HEK293 (cell line): Measurements from ENCODE around the gene LCN1.

Experiments used
- CTCF ChIA-PET: fragments of 350-600 bp; formaldehyde crosslinking; extraction: SDS; loops from one replicate; lab custom pipeline; 2021; ENCODE audit warnings: antibody characterized with exemption; lab: Yijun Ruan, JAX
- POLR2A ChIA-PET: fragments of 300-600 bp; formaldehyde crosslinking; extraction: SDS; loops from one replicate; lab custom pipeline; 2020; ENCODE audit warnings: antibody characterized with exemption, inconsistent platforms; lab: Yijun Ruan, JAX
- H3K27ac ChIP-seq: fragments of 200-500 bp; sonication (Bioruptor generic); 2 replicates; pipeline ENCODE4 v1.5.1; 2014; ENCODE audit warnings: low read depth, low read length, control low read depth, inconsistent platforms; ENCODE audit errors: extremely low read depth
- H3K36me3 ChIP-seq, 2 experiments: fragments of 200-500 bp in 1 of 2; sonication (Bioruptor generic) in 1 of 2; 1 replicate in 1 of 2; 2 replicates in 1 of 2; pipeline ENCODE4 v1.5.1; 2014 to 2017; ENCODE audit warnings: inconsistent platforms in 2 of 2, low read length in 2 of 2; ENCODE audit not compliant: control insufficient read depth in 2 of 2, insufficient read depth in 1 of 2
- H3K4me1 ChIP-seq: fragments of 200-500 bp; sonication (Bioruptor generic); 2 replicates; pipeline ENCODE4 v1.5.1; 2014; ENCODE audit warnings: mild to moderate bottlenecking, low read length, inconsistent platforms; ENCODE audit not compliant: control insufficient read depth, insufficient read depth
- H3K4me3 ChIP-seq: 2 replicates; pipeline ENCODE4 v1.5.1; 2011; ENCODE audit warnings: low read depth, mild to moderate bottlenecking, control low read depth, low read length, moderate library complexity
- H3K9me3 ChIP-seq: fragments of 200-500 bp; sonication (Bioruptor generic); 2 replicates; pipeline ENCODE4 v1.5.1; 2014; ENCODE audit warnings: low read depth, low read length, inconsistent platforms; ENCODE audit not compliant: control insufficient read depth, insufficient read depth
- IKZF3 ChIP-seq: fragments of 450-650 bp; IDR thresholded peaks from 2 replicates; pipeline ENCODE4 v1.5.0; 2018; ENCODE audit warnings: missing biosample characterization, mild to moderate bottlenecking, missing genetic modification characterization, moderate library complexity
- KLF8 ChIP-seq: fragments of 450-650 bp; formaldehyde crosslinking; IDR thresholded peaks from 2 replicates; pipeline ENCODE4 v1.5.1; 2016; ENCODE audit warnings: missing biosample characterization, missing genetic modification characterization
- SCRT2 ChIP-seq: fragments of 450-650 bp; formaldehyde crosslinking; IDR thresholded peaks from 2 replicates; pipeline ENCODE4 v1.5.1; 2016; ENCODE audit warnings: missing biosample characterization, missing genetic modification characterization
- ZNF138 ChIP-seq: fragments of 450-650 bp; formaldehyde crosslinking; IDR thresholded peaks from 2 replicates; pipeline ENCODE4 v1.5.1; 2016; ENCODE audit warnings: missing biosample characterization, missing genetic modification characterization, borderline replicate concordance
- ZNF157 ChIP-seq: fragments of 450-650 bp; formaldehyde crosslinking; IDR thresholded peaks from 2 replicates; pipeline ENCODE4 v1.5.1; 2016; ENCODE audit warnings: missing biosample characterization, missing genetic modification characterization
- ZNF341 ChIP-seq: fragments of 450-650 bp; formaldehyde crosslinking; IDR thresholded peaks from 2 replicates; pipeline ENCODE4; 2016; ENCODE audit warnings: low read depth, missing biosample characterization, missing genetic modification characterization
- ZNF366 ChIP-seq: fragments of 450-650 bp; formaldehyde crosslinking; conservative IDR thresholded peaks from 2 replicates; pipeline ENCODE4 v1.5.1; 2016; ENCODE audit warnings: missing biosample characterization, missing genetic modification characterization
- ZNF544 ChIP-seq: fragments of 450-650 bp; formaldehyde crosslinking; IDR thresholded peaks from 2 replicates; pipeline ENCODE4 v1.5.0; 2017; ENCODE audit warnings: missing biosample characterization, missing genetic modification characterization
- ZNF549 ChIP-seq: fragments of 450-650 bp; IDR thresholded peaks from 2 replicates; pipeline ENCODE4 v1.5.1; 2018; ENCODE audit warnings: missing biosample characterization, missing genetic modification characterization, mild to moderate bottlenecking, inconsistent platforms, moderate library complexity
- ZNF585B ChIP-seq: fragments of 450-650 bp; formaldehyde crosslinking; IDR thresholded peaks from 2 replicates; pipeline ENCODE4 v1.5.1; 2016; ENCODE audit warnings: missing biosample characterization, missing genetic modification characterization
- ZNF747 ChIP-seq: fragments of 450-650 bp; formaldehyde crosslinking; IDR thresholded peaks from 2 replicates; pipeline ENCODE4 v1.5.1; 2016; ENCODE audit warnings: missing biosample characterization, missing genetic modification characterization
- ZNF776 ChIP-seq: fragments of 450-650 bp; formaldehyde crosslinking; IDR thresholded peaks from 2 replicates; pipeline ENCODE4 v1.5.0; 2017; ENCODE audit warnings: missing biosample characterization, missing genetic modification characterization, borderline replicate concordance
- TF ChIP-seq, protein P1 (sequence below): fragments of 450-650 bp; formaldehyde crosslinking; conservative IDR thresholded peaks from 2 replicates; pipeline ENCODE4 v1.5.1; 2016; ENCODE audit warnings: low read depth, missing biosample characterization, missing genetic modification characterization
- TF ChIP-seq, protein P2 (sequence below): fragments of 450-650 bp; formaldehyde crosslinking; IDR thresholded peaks from 2 replicates; pipeline ENCODE4 v1.5.1; 2016; ENCODE audit warnings: missing biosample characterization, missing genetic modification characterization
- TF ChIP-seq, protein P3 (sequence below): fragments of 450-650 bp; formaldehyde crosslinking; conservative IDR thresholded peaks from 2 replicates; pipeline ENCODE4 v1.5.1; 2016; ENCODE audit warnings: low read depth, missing biosample characterization, missing genetic modification characterization
- TF ChIP-seq, protein P4 (sequence below): fragments of 450-650 bp; formaldehyde crosslinking; IDR thresholded peaks from 2 replicates; pipeline ENCODE4 v1.5.1; 2016; ENCODE audit warnings: missing biosample characterization, missing genetic modification characterization
- TF ChIP-seq, protein P5 (sequence below): fragments of 450-650 bp; IDR thresholded peaks from 2 replicates; pipeline ENCODE4 v1.5.1; 2018; ENCODE audit warnings: missing biosample characterization, missing genetic modification characterization
- TF ChIP-seq, protein P6 (sequence below): fragments of 450-650 bp; IDR thresholded peaks from 2 replicates; pipeline ENCODE4 v1.5.1; 2018; ENCODE audit warnings: missing biosample characterization, mild to moderate bottlenecking, missing genetic modification characterization

LCN1 gene

DNA sequence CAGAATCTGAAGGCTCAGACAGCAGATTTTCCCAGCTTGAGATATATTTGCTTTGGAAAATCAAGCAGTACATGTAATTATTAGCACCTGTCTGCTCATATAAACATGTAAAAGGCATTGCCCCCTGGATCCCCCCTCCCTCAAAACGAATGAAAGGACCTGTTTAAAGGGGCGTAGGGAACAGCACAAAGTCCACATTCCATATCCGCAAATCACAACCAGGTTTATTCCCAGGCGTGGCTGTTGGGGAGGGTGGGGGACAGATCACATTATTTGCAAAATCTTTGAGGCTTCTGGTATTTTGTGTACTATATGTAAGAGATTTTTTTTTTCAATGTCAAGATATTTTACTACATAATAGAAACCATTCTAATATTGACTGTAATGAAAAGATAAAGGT is 29.5 kb upstream of the LCN1 start:
- Histone ChIP-seq H3K36me3 (peaks cover 0 to 23% of the 10 kb centered on the region in 2 experiments; a peak in 1 of 3 replicates), H3K27ac (no peak overlapping the region), H3K4me3 (no peak overlapping the region), H3K4me1 (0 out of 2 replicates have a peak, but pooled peaks cover 2% of the 10 kb centered on the region), H3K9me3 (no peaks in the 10 kb centered on the region)
- POLR2A ChIA-PET: interaction anchor here (0.7 kb wide), 2 partner anchors 398 to 862 kb away, joined by 3 to 7 read pairs; no protein-coding TSS in a partner anchor
- CTCF ChIA-PET: interaction anchor here (0.6 to 0.7 kb wide), 3 partner anchors 15 to 31 kb away, joined by 3 to 4 read pairs (median 3); no protein-coding TSS in a partner anchor
- no peak for TF ChIP-seq ZNF157 (tag by site-specific recombination)
- no peak for TF ChIP-seq ZNF776
- TF ChIP-seq KLF8 (tag by site-specific recombination): no peak
- TF ChIP-seq, protein P1, sequence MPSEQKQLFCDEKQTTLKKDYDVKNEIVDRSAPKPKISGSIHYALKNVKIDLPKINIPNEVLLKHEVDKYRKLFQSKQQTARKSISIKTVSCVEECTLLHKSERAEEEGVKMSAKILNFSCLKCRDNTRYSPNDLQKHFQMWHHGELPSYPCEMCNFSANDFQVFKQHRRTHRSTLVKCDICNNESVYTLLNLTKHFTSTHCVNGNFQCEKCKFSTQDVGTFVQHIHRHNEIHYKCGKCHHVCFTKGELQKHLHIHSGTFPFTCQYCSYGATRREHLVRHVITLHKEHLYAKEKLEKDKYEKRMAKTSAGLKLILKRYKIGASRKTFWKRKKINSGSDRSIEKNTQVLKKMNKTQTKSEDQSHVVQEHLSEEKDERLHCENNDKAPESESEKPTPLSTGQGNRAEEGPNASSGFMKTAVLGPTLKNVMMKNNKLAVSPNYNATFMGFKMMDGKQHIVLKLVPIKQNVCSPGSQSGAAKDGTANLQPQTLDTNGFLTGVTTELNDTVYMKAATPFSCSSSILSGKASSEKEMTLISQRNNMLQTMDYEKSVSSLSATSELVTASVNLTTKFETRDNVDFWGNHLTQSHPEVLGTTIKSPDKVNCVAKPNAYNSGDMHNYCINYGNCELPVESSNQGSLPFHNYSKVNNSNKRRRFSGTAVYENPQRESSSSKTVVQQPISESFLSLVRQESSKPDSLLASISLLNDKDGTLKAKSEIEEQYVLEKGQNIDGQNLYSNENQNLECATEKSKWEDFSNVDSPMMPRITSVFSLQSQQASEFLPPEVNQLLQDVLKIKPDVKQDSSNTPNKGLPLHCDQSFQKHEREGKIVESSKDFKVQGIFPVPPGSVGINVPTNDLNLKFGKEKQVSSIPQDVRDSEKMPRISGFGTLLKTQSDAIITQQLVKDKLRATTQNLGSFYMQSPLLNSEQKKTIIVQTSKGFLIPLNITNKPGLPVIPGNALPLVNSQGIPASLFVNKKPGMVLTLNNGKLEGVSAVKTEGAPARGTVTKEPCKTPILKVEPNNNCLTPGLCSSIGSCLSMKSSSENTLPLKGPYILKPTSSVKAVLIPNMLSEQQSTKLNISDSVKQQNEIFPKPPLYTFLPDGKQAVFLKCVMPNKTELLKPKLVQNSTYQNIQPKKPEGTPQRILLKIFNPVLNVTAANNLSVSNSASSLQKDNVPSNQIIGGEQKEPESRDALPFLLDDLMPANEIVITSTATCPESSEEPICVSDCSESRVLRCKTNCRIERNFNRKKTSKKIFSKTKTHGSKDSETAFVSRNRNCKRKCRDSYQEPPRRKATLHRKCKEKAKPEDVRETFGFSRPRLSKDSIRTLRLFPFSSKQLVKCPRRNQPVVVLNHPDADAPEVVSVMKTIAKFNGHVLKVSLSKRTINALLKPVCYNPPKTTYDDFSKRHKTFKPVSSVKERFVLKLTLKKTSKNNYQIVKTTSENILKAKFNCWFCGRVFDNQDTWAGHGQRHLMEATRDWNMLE (tag by site-specific recombination): no peak
- TF ChIP-seq, protein P2, sequence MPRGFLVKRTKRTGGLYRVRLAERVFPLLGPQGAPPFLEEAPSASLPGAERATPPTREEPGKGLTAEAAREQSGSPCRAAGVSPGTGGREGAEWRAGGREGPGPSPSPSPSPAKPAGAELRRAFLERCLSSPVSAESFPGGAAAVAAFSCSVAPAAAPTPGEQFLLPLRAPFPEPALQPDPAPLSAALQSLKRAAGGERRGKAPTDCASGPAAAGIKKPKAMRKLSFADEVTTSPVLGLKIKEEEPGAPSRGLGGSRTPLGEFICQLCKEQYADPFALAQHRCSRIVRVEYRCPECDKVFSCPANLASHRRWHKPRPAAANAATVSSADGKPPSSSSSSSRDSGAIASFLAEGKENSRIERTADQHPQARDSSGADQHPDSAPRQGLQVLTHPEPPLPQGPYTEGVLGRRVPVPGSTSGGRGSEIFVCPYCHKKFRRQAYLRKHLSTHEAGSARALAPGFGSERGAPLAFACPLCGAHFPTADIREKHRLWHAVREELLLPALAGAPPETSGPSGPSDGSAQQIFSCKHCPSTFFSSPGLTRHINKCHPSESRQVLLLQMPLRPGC (tag by site-specific recombination): no peak
- TF ChIP-seq, protein P3, sequence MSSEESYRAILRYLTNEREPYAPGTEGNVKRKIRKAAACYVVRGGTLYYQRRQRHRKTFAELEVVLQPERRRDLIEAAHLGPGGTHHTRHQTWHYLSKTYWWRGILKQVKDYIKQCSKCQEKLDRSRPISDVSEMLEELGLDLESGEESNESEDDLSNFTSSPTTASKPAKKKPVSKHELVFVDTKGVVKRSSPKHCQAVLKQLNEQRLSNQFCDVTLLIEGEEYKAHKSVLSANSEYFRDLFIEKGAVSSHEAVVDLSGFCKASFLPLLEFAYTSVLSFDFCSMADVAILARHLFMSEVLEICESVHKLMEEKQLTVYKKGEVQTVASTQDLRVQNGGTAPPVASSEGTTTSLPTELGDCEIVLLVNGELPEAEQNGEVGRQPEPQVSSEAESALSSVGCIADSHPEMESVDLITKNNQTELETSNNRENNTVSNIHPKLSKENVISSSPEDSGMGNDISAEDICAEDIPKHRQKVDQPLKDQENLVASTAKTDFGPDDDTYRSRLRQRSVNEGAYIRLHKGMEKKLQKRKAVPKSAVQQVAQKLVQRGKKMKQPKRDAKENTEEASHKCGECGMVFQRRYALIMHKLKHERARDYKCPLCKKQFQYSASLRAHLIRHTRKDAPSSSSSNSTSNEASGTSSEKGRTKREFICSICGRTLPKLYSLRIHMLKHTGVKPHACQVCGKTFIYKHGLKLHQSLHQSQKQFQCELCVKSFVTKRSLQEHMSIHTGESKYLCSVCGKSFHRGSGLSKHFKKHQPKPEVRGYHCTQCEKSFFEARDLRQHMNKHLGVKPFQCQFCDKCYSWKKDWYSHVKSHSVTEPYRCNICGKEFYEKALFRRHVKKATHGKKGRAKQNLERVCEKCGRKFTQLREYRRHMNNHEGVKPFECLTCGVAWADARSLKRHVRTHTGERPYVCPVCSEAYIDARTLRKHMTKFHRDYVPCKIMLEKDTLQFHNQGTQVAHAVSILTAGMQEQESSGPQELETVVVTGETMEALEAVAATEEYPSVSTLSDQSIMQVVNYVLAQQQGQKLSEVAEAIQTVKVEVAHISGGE (tag by site-specific recombination): no peak
- TF ChIP-seq ZNF366 (tag by site-specific recombination): no peak
- TF ChIP-seq, protein P4, sequence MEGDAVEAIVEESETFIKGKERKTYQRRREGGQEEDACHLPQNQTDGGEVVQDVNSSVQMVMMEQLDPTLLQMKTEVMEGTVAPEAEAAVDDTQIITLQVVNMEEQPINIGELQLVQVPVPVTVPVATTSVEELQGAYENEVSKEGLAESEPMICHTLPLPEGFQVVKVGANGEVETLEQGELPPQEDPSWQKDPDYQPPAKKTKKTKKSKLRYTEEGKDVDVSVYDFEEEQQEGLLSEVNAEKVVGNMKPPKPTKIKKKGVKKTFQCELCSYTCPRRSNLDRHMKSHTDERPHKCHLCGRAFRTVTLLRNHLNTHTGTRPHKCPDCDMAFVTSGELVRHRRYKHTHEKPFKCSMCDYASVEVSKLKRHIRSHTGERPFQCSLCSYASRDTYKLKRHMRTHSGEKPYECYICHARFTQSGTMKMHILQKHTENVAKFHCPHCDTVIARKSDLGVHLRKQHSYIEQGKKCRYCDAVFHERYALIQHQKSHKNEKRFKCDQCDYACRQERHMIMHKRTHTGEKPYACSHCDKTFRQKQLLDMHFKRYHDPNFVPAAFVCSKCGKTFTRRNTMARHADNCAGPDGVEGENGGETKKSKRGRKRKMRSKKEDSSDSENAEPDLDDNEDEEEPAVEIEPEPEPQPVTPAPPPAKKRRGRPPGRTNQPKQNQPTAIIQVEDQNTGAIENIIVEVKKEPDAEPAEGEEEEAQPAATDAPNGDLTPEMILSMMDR (tag by site-specific recombination): no peak
- TF ChIP-seq, protein P5, sequence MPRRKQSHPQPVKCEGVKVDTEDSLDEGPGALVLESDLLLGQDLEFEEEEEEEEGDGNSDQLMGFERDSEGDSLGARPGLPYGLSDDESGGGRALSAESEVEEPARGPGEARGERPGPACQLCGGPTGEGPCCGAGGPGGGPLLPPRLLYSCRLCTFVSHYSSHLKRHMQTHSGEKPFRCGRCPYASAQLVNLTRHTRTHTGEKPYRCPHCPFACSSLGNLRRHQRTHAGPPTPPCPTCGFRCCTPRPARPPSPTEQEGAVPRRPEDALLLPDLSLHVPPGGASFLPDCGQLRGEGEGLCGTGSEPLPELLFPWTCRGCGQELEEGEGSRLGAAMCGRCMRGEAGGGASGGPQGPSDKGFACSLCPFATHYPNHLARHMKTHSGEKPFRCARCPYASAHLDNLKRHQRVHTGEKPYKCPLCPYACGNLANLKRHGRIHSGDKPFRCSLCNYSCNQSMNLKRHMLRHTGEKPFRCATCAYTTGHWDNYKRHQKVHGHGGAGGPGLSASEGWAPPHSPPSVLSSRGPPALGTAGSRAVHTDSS (tag by site-specific recombination): no peak
- TF ChIP-seq, protein P6, sequence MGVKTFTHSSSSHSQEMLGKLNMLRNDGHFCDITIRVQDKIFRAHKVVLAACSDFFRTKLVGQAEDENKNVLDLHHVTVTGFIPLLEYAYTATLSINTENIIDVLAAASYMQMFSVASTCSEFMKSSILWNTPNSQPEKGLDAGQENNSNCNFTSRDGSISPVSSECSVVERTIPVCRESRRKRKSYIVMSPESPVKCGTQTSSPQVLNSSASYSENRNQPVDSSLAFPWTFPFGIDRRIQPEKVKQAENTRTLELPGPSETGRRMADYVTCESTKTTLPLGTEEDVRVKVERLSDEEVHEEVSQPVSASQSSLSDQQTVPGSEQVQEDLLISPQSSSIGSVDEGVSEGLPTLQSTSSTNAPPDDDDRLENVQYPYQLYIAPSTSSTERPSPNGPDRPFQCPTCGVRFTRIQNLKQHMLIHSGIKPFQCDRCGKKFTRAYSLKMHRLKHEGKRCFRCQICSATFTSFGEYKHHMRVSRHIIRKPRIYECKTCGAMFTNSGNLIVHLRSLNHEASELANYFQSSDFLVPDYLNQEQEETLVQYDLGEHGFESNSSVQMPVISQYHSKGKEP (tag by site-specific recombination): no peak
- no peak for TF ChIP-seq SCRT2 (tag by site-specific recombination)
- no peak for TF ChIP-seq ZNF747
- TF ChIP-seq ZNF341 (tag by site-specific recombination): no peak
- no peak for TF ChIP-seq ZNF544 (tag by site-specific recombination)
- no peak for TF ChIP-seq ZNF138 (tag by site-specific recombination)
- no peak for TF ChIP-seq IKZF3 (tag by site-specific recombination)
- TF ChIP-seq ZNF585B (tag by site-specific recombination): no peak
- no peak for TF ChIP-seq ZNF549 (tag by site-specific recombination)
